SW480 (cell line): ENCODE data around the gene PTPMT1.
"Not testable (repeated sequence)": the region's sequence is repeated elsewhere in the genome, so short reads cannot be mapped to it uniquely, and the experiment has no call there.

ENCODE experiments used
- DNase-seq: peaks from one replicate; pipeline ENCODE4 v3.0.0-alpha.2; 2016; ENCODE audit warnings: low spot score

PTPMT1 gene

DNA sequence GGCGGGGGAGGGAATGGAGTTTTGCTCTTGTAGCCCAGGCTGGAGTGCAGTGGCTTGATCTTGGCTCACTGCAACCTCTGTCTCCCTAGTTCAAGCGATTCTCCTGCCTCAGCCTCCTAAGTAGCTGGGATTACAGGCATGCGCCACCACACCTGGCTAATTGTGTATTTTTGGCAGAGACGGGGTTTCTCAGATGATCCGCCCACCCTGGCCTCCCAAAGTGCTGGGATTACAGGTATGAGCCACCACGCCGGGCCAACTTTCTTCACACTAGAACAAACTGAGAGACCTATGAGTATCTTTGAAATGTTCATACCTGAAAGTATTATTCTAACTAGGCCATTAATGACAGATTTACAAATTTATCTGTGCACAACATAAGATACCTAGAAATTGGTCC is 19.1 kb upstream of the PTPMT1 start:
- DNase-seq = not testable (repeated sequence)

GRCh38 chr11:47550288-47551047 is 14.9 kb upstream of the PTPMT1 start:
- no peak for DNase-seq

GRCh38 chr11:47551086-47551485 is 14.3 kb upstream of the PTPMT1 start:
- peak; percentile 49 for DNase-seq

DNA sequence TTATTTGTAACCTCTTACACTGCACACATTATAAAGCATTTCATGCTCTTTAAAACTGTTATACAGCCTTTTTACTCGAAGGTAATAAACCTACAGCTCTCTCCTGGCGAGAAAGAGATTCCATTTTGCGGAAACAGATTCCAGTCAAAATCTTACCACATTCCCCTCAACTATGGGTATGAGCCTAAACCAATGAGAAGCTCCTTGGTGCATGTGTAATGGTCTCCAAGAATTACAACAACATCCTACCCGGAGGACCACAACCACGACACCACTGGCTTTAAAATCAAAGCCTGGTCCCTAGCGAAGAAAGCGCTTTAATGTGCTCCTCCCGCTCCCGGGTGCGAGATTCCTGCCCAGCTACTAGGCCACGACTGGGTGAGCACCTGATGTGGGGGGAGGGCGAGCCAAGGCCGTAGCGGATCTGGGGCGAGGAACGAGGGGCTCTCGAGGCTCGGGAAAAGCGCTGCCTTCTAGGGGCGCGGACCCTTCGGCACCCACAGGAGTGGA is 13.3 kb upstream of the PTPMT1 start:
- DNase-seq = peak; percentile 30

DNA sequence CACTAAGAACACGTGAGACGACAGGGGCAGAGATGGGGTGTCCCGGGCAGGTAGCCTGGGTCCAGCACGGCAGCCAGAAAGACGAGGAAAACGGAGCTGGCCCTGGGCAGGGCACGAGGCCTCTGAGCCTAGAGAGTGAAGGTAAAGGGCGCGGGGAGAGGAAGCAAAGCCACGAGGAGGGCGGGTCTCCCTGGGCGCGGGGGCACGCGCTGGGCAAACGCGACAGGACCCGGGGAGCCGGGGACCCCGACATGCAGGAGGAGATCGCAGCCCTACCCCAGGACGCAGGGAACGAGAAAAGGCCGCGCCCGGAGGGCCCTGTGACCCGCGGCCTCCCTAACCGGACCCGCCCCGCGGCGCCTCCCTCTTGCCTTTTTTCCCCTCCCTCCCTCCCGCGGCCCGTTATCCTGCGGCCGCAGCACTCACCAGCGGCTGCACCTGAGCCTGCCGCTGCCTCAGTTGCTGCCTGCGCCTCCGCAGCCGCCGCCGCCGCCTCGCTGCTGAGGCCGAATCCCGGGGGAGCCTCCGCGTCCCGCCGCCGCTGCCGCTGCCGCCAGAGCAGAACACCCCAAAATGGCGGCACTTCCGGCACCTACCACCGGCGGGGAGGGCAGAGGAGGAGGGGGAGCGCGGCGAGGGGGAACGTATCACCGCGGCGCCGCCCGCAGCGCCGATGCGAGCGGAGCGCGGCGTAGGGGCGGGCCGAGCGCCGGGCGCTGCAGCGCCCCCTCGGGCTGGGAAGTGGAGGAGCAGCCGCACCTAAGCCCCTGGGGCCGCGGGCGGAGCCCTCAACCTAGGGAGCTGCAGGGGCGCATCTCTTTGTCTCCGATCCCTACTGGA is 12.6 kb upstream of the PTPMT1 start, which contains the start of gene CELF1:
Gene CELF1 (minus strand): TSS at position 567 of the 840 bp plus-strand sequence. CDS start 53,609 bp downstream, outside the sequence.
- peak; percentile 91 for DNase-seq

DNA sequence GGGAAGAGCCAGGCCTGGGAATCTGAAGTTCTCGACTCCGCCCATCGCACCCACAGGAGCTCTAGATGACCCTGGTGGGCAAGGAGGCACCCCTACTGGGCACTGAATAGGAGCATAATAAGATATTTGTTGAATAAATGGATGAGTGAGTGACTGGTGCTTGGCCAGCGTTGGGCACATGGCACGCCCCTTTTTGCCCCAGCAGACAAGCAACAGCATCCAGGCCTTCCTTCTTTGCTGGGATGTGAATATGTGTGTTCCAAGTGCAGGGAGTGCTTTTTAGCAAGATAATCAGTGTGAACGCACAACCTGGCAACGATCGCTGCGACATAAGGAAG is 12.0 kb upstream of the PTPMT1 start:
- DNase-seq = no peak

- not testable (repeated sequence) for DNase-seq
Measured at GRCh38 chr11:47557004-47557403, 8.4 kb upstream of the PTPMT1 start.

GRCh38 chr11:47558695-47559094 is 6.7 kb upstream of the PTPMT1 start:
- DNase-seq = no peak

GRCh38 chr11:47560426-47560825 is 5.0 kb upstream of the PTPMT1 start:
- no peak for DNase-seq

DNA sequence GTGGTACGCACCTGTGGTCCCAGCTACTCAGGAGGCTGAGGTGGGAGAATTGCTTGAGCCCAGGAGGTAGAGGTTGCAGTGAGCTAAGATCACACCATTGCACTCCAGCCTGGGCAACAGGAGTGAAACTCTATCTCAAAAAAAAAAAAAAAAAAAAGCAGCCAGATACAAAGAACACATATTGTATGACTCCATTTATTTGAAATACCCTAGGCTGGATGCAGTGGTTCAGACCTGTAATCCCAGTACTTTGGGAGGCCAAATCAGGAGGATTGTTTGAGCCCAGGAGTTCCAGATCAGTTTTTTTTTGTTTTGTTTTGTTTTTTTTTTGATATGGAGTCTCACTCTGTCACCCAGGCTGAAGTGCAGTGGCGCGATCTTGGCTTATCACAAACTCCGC is 3.0 kb upstream of the PTPMT1 start:
- DNase-seq = not testable (repeated sequence)

DNA sequence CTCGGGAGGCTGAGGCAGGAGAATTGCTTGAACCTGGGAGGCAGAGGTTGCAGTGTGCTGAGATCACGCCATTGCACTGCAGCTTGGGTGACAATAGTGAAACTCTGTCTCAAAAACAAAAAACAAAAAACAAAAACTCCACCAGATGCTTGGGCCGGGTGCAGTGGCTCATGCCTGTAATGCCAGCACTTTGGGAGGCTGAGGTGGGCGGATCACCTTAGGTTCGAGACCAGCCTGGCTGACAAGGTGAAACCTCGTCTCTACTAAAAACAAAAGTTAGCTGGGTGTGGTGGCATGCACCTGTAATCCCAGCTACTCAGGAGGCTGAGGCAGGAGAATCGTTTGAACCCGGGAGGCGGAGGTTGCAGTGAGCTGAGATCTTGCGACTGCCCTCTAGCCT is 1.0 kb upstream of the PTPMT1 start:
- DNase-seq = not testable (repeated sequence)

DNA sequence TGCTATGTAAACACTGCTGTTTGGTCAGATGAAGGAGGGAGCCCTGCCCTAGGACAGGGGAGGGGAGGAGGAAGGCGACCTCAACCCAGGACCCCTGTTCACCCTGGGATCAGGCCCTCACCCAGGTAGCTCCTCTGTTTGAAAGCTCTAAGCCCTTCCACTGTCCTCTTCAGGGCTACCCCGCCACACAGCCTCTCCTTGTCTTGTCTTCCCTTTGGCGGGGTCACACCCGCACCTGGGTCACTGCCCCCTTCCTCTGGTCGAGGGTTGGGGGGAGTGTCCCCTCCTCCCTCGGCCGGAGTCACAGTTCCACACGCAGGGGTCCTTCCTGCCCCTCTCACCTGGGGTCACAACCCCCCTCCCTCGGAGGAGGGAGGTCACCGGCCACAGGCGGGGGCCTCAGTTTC is 463 bp upstream of the PTPMT1 start:
- no peak for DNase-seq

GRCh38 chr11:47566149-47566698 is 825 bp downstream of the PTPMT1 start:
- peak; percentile 29 for DNase-seq

- no peak for DNase-seq
Measured at GRCh38 chr11:47569646-47570045, 4.2 kb downstream of the PTPMT1 start.

DNA sequence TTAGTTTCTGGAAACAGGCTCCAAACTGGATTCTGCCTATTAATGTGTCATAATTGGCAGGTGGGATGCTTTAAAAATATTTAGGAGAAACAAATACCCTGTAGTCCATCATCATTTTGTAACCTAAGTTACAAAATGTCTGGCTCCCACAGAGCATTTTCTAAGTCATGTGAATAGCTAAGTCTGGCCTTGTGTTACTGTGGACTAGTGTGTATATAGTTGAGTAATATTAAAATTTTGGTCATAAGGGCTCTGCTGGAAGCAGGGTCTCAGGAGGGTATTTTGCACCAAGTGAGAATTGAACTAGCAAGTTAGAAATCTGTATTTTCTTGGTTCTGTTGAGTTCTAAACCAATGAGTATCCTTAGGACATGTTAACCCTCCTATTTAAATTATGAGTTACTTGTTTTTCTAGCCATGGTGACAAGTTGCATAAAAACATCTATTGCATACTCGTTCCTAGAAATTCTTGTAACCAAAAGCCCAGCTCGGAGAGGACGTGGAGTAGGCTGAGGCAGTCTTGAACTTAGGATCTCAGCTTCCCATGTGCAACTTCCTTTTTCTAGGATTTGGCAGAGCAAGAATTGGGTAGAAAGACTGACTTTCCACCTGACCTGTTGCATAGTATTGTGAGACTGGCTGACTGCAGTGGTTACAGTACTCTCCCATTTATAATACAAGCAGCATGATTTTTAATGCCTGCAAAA is 5.4 kb downstream of the PTPMT1 start:
- DNase-seq = no peak

GRCh38 chr11:47571357-47571729 is 5.9 kb downstream of the PTPMT1 start:
- no peak for DNase-seq

- DNase-seq = no peak
Measured at GRCh38 chr11:47571895-47572294, 6.5 kb downstream of the PTPMT1 start.

DNA sequence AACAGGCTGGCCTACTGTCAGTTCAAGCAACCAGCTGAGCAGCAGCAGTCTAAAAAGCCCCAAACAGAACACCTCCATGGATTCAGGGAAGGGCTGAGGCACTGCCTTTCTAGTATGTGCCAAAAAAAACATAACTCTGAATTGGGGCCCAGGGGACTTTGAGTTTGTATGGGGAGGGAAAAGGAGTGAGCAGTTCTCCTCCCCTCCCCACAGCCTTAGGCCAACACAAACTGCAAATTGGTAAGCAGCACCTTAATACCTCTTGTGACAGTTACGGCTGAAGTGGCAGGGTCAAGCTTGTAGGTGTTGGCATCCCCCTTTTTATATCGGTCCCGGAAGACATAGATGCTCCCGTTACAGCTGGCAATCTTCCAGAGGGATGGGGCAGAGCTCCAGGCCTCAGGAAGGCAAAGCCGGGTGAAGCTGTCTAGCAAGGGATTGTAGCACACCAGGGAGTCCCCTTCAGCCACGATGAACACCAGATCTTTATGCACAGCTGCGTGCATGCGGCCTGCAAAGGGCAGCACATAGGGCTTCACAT is 7.4 kb downstream of the PTPMT1 start:
- DNase-seq = no peak

DNA sequence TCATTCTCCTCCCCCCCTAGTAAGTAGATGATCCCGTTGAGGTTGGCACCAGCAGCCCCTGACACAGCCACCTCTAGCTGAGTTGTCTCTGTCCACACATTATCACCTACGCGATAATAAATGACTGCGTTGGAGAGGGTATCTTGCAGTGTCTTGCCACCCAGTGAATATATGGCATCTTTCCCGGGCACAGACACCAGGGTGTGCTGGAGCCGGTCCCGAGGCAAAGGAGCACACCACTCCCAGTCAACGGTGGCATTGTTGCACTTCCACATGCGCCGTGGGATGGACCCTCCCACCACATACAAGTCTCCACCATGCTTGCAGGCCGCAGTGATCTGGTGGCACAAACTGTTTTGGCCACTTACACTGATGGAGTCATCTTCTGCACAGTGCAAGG is 7.9 kb downstream of the PTPMT1 start:
- DNase-seq = no peak

GRCh38 chr11:47577460-47578041 is 12.2 kb downstream of the PTPMT1 start:
- no peak for DNase-seq
